Central memory CD8-positive, alpha-beta T cell (primary cell): ENCODE data around the gene NRDE2.

ENCODE experiments used
- ATAC-seq: fragments of 150-1000 bp; cut with Tn5 transposase; replicated peaks from 2 replicates; pipeline ENCODE4 v1.10.0; 2022; ENCODE audit warnings: mild to moderate bottlenecking, moderate FRiP score, moderate number of reproducible peaks; ENCODE audit not compliant: poor library complexity, severe bottlenecking; ENCODE audit errors: extremely low read depth
- DNase-seq, 2 donors: peaks; one replicate each; pipeline ENCODE4 v3.0.0; 2021; ENCODE audit warnings: low spot score in 2 of 2
- H3K27ac Mint-ChIP-seq: one replicate; pipeline ENCODE4 v1.8.0; 2022; ENCODE audit warnings: low read depth, mild to moderate bottlenecking, moderate library complexity, mixed read lengths
- H3K27me3 Mint-ChIP-seq: one replicate; pipeline ENCODE4 v1.8.0; 2022; ENCODE audit warnings: mixed read lengths
- H3K36me3 Mint-ChIP-seq: one replicate; pipeline ENCODE4 v1.8.0; 2022; ENCODE audit warnings: mild to moderate bottlenecking, moderate library complexity, mixed read lengths; ENCODE audit not compliant: insufficient read depth
- H3K4me1 Mint-ChIP-seq: one replicate; pipeline ENCODE4 v1.8.0; 2022; ENCODE audit warnings: mixed read lengths
- H3K4me3 Mint-ChIP-seq: one replicate; pipeline ENCODE4 v1.8.0; 2022; ENCODE audit warnings: mild to moderate bottlenecking, moderate library complexity, mixed read lengths
- H3K9me3 Mint-ChIP-seq: one replicate; pipeline ENCODE4 v1.8.0; 2022; ENCODE audit warnings: mixed read lengths

Gene NRDE2

GRCh38 chr14:90301668-90302090, 30.1 kb downstream of the NRDE2 start:
- DNase-seq (no peak), ATAC-seq (no peak)
- H3K9me3 Mint-ChIP-seq, result no peaks in the 10 kb centered on the region

GRCh38 chr14:90301122-90301521, 30.6 kb downstream of the NRDE2 start:
- Mint-ChIP-seq H3K27me3 (no peaks in the 10 kb centered on the region), H3K4me1 (peaks cover 9% of the 10 kb centered on the region), H3K36me3 (peaks cover 44% of the 10 kb centered on the region), H3K27ac (peak overlapping the region; percentile 72), H3K9me3 (no peaks in the 10 kb centered on the region), H3K4me3 (no peak overlapping the region)
- DNase-seq, result no peak
- ATAC-seq, result no peak

More at GRCh38 chr14:90301668-90302090, 30.1 kb downstream of the NRDE2 start:
- no peak overlapping the region for H3K4me3 Mint-ChIP-seq
- peak overlapping the region; percentile 72 for H3K27ac Mint-ChIP-seq
- H3K36me3 Mint-ChIP-seq, result peaks cover 40% of the 10 kb centered on the region
- H3K4me1 Mint-ChIP-seq, result peaks cover 9% of the 10 kb centered on the region
- no peaks in the 10 kb centered on the region for H3K27me3 Mint-ChIP-seq

GRCh38 chr14:90300611-90301047, 31.1 kb downstream of the NRDE2 start:
- Mint-ChIP-seq H3K4me1 (peaks cover 9% of the 10 kb centered on the region), H3K4me3 (no peak overlapping the region), H3K27ac (peak overlapping the region; percentile 72), H3K36me3 (peaks cover 47% of the 10 kb centered on the region), H3K9me3 (no peaks in the 10 kb centered on the region), H3K27me3 (no peaks in the 10 kb centered on the region)
- ATAC-seq (no peak), DNase-seq (no peak)

- peaks cover 9% of the 10 kb centered on the region for H3K4me1 Mint-ChIP-seq
- no peaks in the 10 kb centered on the region for H3K27me3 Mint-ChIP-seq
- peak overlapping the region; percentile 70 for H3K27ac Mint-ChIP-seq
- H3K9me3 Mint-ChIP-seq, result no peaks in the 10 kb centered on the region
- DNase-seq (no peak), ATAC-seq (no peak)
- peaks cover 43% of the 10 kb centered on the region for H3K36me3 Mint-ChIP-seq
- H3K4me3 Mint-ChIP-seq, result no peak overlapping the region
These were observed 32.3 kb downstream of the NRDE2 start for GRCh38 chr14:90299408-90299807.

- H3K27me3 Mint-ChIP-seq, result no peaks in the 10 kb centered on the region
- H3K36me3 Mint-ChIP-seq, result peaks cover 44% of the 10 kb centered on the region
These were observed 33.7 kb downstream of the NRDE2 start for GRCh38 chr14:90297876-90298629.

GRCh38 chr14:90296641-90297040, 35.1 kb downstream of the NRDE2 start:
- Mint-ChIP-seq H3K27ac (no peak overlapping the region), H3K4me1 (peaks cover 9% of the 10 kb centered on the region), H3K9me3 (no peaks in the 10 kb centered on the region), H3K36me3 (peaks cover 39% of the 10 kb centered on the region), H3K27me3 (no peaks in the 10 kb centered on the region), H3K4me3 (no peak overlapping the region)
- no peak for DNase-seq
- ATAC-seq, result no peak

More at GRCh38 chr14:90297876-90298629, 33.7 kb downstream of the NRDE2 start:
- no peak for DNase-seq
- H3K4me3 Mint-ChIP-seq, result no peak overlapping the region
- no peak for ATAC-seq
- no peak overlapping the region for H3K27ac Mint-ChIP-seq
- H3K9me3 Mint-ChIP-seq, result no peaks in the 10 kb centered on the region
- H3K4me1 Mint-ChIP-seq, result peaks cover 9% of the 10 kb centered on the region

- H3K36me3 Mint-ChIP-seq, result peaks cover 39% of the 10 kb centered on the region
- no peaks in the 10 kb centered on the region for H3K9me3 Mint-ChIP-seq
- H3K4me3 Mint-ChIP-seq, result no peak overlapping the region
- DNase-seq (no peak), ATAC-seq (no peak)
- no peak overlapping the region for H3K27ac Mint-ChIP-seq
- H3K27me3 Mint-ChIP-seq, result no peaks in the 10 kb centered on the region
- H3K4me1 Mint-ChIP-seq, result peaks cover 7% of the 10 kb centered on the region
These were observed 35.7 kb downstream of the NRDE2 start for GRCh38 chr14:90295870-90296516.

- peaks cover 38% of the 10 kb centered on the region for H3K36me3 Mint-ChIP-seq
- H3K27ac Mint-ChIP-seq, result no peak overlapping the region
- no peak for DNase-seq
These were observed 36.9 kb downstream of the NRDE2 start for GRCh38 chr14:90294872-90295271.

GRCh38 chr14:90293766-90294730, 37.7 kb downstream of the NRDE2 start:
- Mint-ChIP-seq H3K27ac (no peak overlapping the region), H3K9me3 (no peaks in the 10 kb centered on the region), H3K36me3 (peaks cover 37% of the 10 kb centered on the region), H3K4me1 (peaks cover 5% of the 10 kb centered on the region), H3K4me3 (no peak overlapping the region), H3K27me3 (no peaks in the 10 kb centered on the region)
- DNase-seq, result no peak
- ATAC-seq, result no peak

More at GRCh38 chr14:90294872-90295271, 36.9 kb downstream of the NRDE2 start:
- H3K4me3 Mint-ChIP-seq, result no peak overlapping the region
- ATAC-seq, result no peak
- H3K4me1 Mint-ChIP-seq, result peaks cover 5% of the 10 kb centered on the region
- no peaks in the 10 kb centered on the region for H3K27me3 Mint-ChIP-seq
- H3K9me3 Mint-ChIP-seq, result no peaks in the 10 kb centered on the region

- Mint-ChIP-seq H3K27me3 (no peaks in the 10 kb centered on the region), H3K36me3 (peaks cover 36% of the 10 kb centered on the region), H3K4me1 (peaks cover 5% of the 10 kb centered on the region), H3K9me3 (no peaks in the 10 kb centered on the region), H3K27ac (no peak overlapping the region), H3K4me3 (no peak overlapping the region)
- no peak for ATAC-seq
- DNase-seq, result no peak
These were observed 40.0 kb downstream of the NRDE2 start for GRCh38 chr14:90291699-90292098.

GRCh38 chr14:90290337-90291011, 41.3 kb downstream of the NRDE2 start:
- Mint-ChIP-seq H3K4me1 (peaks cover 5% of the 10 kb centered on the region), H3K9me3 (no peaks in the 10 kb centered on the region), H3K36me3 (peaks cover 38% of the 10 kb centered on the region), H3K27ac (no peak overlapping the region), H3K27me3 (no peaks in the 10 kb centered on the region), H3K4me3 (no peak overlapping the region)
- no peak for DNase-seq
- no peak for ATAC-seq
